Endothelial cell of umbilical vein (primary cell): ENCODE data around the gene AXIN2. TPM values are rescaled to one million over a fixed set of nuclear protein-coding genes. Genes with fewer than 3 reads are reported as not detected.

ENCODE experiments used
- BruUV-seq: library from RNA; stranded (reverse); fragments of 400-500 nt; replicated peaks from 2 replicates; lab custom pipeline; 2021; lab: Mats Ljungman, UMichigan
- CTCF ChIA-PET: fragments of 300-600, 350-600 bp; sonication (Branson Sonifier 250); formaldehyde crosslinking; loops from one replicate; lab custom pipeline; 2021; ENCODE audit warnings: antibody characterized with exemption, inconsistent platforms; lab: Charles Lee
- POLR2A ChIA-PET: fragments of 300-600, 350-600 bp; sonication (Branson Sonifier 250); formaldehyde crosslinking; loops from one replicate; lab custom pipeline; 2021; ENCODE audit warnings: antibody characterized with exemption, inconsistent platforms; lab: Charles Lee
- DNase-seq: peaks from one replicate; pipeline ENCODE4 v3.0.0-alpha.2; 2011; ENCODE audit warnings: low read depth, low spot score
- FAIRE-seq: peaks from 2 replicates; lab custom pipeline; 2011; peaks lifted over from hg19 to GRCh38; lab: Jason Lieb, UNC
- H2AFZ ChIP-seq: 2 replicates; pipeline ENCODE4 v1.6.0; 2012; ENCODE audit warnings: low read depth, low read length, control low read depth, inconsistent platforms
- H3K27ac ChIP-seq: 2 replicates; pipeline ENCODE4 v1.5.1; 2011; ENCODE audit warnings: low read depth, mild to moderate bottlenecking, control low read depth, low read length, moderate library complexity; ENCODE audit not compliant: insufficient read depth
- H3K27me3 ChIP-seq, 2 experiments: 2 replicates each; pipeline versions ENCODE4 v1.6.0 to v1.6.1; 2011; ENCODE audit warnings: low read length in 2 of 2, mixed read lengths in 1 of 2; ENCODE audit not compliant: control insufficient read depth in 2 of 2, insufficient read depth in 2 of 2
- H3K36me3 ChIP-seq, 2 experiments: 2 replicates in 1 of 2; 3 replicates in 1 of 2; pipeline ENCODE4 v1.5.1; 2011; ENCODE audit warnings: low read length in 2 of 2, mild to moderate bottlenecking in 1 of 2, moderate library complexity in 1 of 2; ENCODE audit not compliant: control insufficient read depth in 2 of 2, insufficient read depth in 2 of 2; ENCODE audit errors: extremely low read depth in 1 of 2
- H3K4me1 ChIP-seq: 3 replicates; pipeline ENCODE4 v1.5.1; 2011; ENCODE audit warnings: mild to moderate bottlenecking, low read length; ENCODE audit not compliant: control insufficient read depth, insufficient read depth; ENCODE audit errors: extremely low read depth
- H3K4me2 ChIP-seq: 2 replicates; pipeline ENCODE4 v1.6.1; 2011; ENCODE audit warnings: low read length, control low read depth, mixed read lengths; ENCODE audit not compliant: insufficient read depth
- H3K4me3 ChIP-seq, 3 experiments: fragments of 200-600 bp in 1 of 3; sonication (generic), shearing (Covaris generic) in 1 of 3; replicated peaks in 1 of 3; 2 replicates each; pipeline ENCODE4 v1.5.1; 2011 to 2016; ENCODE audit warnings: control low read depth in 3 of 3, low read length in 3 of 3, mild to moderate bottlenecking in 2 of 3, inconsistent platforms in 1 of 3, low read depth in 1 of 3, moderate library complexity in 1 of 3; ENCODE audit not compliant: insufficient read depth in 1 of 3
- H3K79me2 ChIP-seq: 2 replicates; pipeline ENCODE4 v1.6.0; 2012; ENCODE audit warnings: low read length, inconsistent platforms; ENCODE audit not compliant: control insufficient read depth, insufficient read depth
- H3K9ac ChIP-seq: replicated peaks from 2 replicates; pipeline ENCODE3; 2011; ENCODE audit warnings: low read length, control low read depth; ENCODE audit not compliant: insufficient read depth; ENCODE audit errors: extremely low read depth
- H3K9me1 ChIP-seq: replicated peaks from 3 replicates; pipeline ENCODE4 v1.6.0; 2011; ENCODE audit warnings: mild to moderate bottlenecking, low read length; ENCODE audit not compliant: control insufficient read depth, insufficient read depth; ENCODE audit errors: extremely low read depth
- H3K9me3 ChIP-seq: replicated peaks from 2 replicates; pipeline ENCODE4 v1.5.1; 2012; ENCODE audit warnings: low read length, inconsistent platforms; ENCODE audit not compliant: control insufficient read depth, insufficient read depth
- H4K20me1 ChIP-seq: replicated peaks from 2 replicates; pipeline ENCODE3; 2011; ENCODE audit warnings: mild to moderate bottlenecking, low read length; ENCODE audit not compliant: control insufficient read depth, insufficient read depth; ENCODE audit errors: extremely low read depth
- EZH2 ChIP-seq: IDR thresholded peaks from 2 replicates; pipeline ENCODE4 v1.6.1; 2012; ENCODE audit warnings: borderline replicate concordance, low read depth, mild to moderate bottlenecking, moderate library complexity, low read length, inconsistent platforms; ENCODE audit not compliant: severe bottlenecking
- FOS ChIP-seq: IDR thresholded peaks from 2 replicates; pipeline ENCODE4 v1.6.1; 2011; ENCODE audit warnings: mild to moderate bottlenecking, low read length, moderate library complexity, borderline replicate concordance; ENCODE audit not compliant: insufficient read depth
- GATA2 ChIP-seq: IDR thresholded peaks from 2 replicates; pipeline ENCODE4 v1.7.0; 2011; ENCODE audit warnings: low read depth, mild to moderate bottlenecking, moderate library complexity, mixed read lengths, low read length; ENCODE audit not compliant: insufficient read length, insufficient read depth
- JUN ChIP-seq: IDR thresholded peaks from 2 replicates; pipeline ENCODE4 v1.6.1; 2011; ENCODE audit warnings: borderline replicate concordance, low read depth; ENCODE audit not compliant: insufficient read length, insufficient read depth
- MYC ChIP-seq: IDR thresholded peaks from one replicate; pipeline ENCODE4 v1.6.1; 2011; ENCODE audit warnings: mild to moderate bottlenecking, low read depth, low read length
- POLR2A ChIP-seq: IDR thresholded peaks from 2 replicates; pipeline ENCODE4 v1.6.1; 2012; ENCODE audit warnings: low read depth, mild to moderate bottlenecking, control low read depth, low read length
- POLR2AphosphoS5 ChIP-seq: IDR thresholded peaks from 2 replicates; pipeline ENCODE4 v1.6.1; 2012; ENCODE audit warnings: low read depth, mild to moderate bottlenecking, control low read depth, low read length, moderate library complexity; ENCODE audit not compliant: insufficient read depth
- dilution Hi-C: fragments of 300-500 bp; cut with MboI; formaldehyde crosslinking; loops from one replicate; pipeline ENCODE4 v1.15.0; 2019; ENCODE audit warnings: low sequenced_read_pairs; ENCODE audit not compliant: extremely low pct_ligation_motif_present
- intact Hi-C: fragments of 100-400 bp; cut with micrococcal nuclease; formaldehyde crosslinking; loops from one replicate; pipeline ENCODE4 v1.10.0; 2022
- polyA plus RNA-seq, 4 experiments: library from polyadenylated mRNA; depleted of rRNA in 3 of 4; stranded (reverse) in 3 of 4; unstranded in 1 of 4; fragments of >200 nt; gene quantifications; 2 replicates each; pipeline versions ENCODE4 v1.2.1 to v1.2.3, GENCODE V29; 2011 to 2012; ENCODE audit warnings: missing spikeins in 1 of 4
- total RNA-seq: library from RNA; stranded (reverse); gene quantifications from 2 replicates; pipeline ENCODE4 v1.2.3, GENCODE V29; 2021
- TF ChIP-seq, protein P1 (sequence below), 2 donors: IDR thresholded peaks; 1 replicate in 1 of 2; 2 replicates in 1 of 2; pipeline ENCODE4 v1.5.1; 2011; ENCODE audit warnings: low read length in 2 of 2, mild to moderate bottlenecking in 2 of 2, moderate library complexity in 2 of 2, control low read depth in 1 of 2, inconsistent platforms in 1 of 2, low read depth in 1 of 2; ENCODE audit not compliant: insufficient read depth in 1 of 2; ENCODE audit errors: extremely low read depth in 1 of 2
- TF ChIP-seq, protein P2 (sequence below): IDR thresholded peaks from 2 replicates; pipeline ENCODE4 v1.6.1; 2011; ENCODE audit not compliant: insufficient read depth, insufficient read length

The AXIN2 gene
- total and polyA plus RNA-seq, 2 donors (not counting 3 experiments of a cell fraction or from before 2014, with no cell fraction given), result 1.3 to 3.0 TPM

DNA sequence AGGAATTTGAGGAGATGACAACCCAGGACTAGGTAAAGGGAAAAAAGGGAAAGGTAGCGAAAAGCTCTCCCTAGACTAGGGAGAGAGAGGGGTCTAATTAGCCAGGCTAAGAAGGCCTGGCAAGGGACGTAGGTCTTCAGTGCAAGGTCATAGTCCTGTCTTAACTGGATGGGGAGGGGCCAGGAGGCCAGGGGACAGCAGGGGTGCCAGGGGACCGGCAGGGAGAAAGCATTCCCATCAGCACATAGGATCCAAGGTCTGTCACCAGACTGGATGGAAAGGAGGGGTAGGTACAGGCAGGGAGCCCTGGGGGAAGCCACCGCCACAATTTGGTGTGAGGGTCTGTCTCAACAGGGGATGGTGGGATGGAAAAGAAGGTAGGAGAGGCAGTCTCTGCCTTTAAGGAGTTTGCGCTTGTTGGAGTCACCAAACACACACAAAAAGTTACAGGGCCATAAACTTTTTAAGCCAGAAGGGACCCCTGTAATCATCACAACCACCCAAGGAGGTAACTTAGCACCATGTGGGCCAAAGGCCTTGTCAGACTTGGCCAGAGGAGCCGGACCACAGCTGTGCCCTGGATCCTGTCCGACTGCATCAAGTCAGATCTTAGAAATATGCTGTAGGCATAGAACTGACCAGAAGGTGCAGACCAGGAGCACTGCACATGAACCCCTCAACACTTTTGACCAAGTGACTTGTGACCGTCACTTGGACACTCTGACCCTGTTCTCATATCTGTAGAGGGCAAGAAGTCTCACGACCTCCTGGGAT, 10.0 kb downstream of the AXIN2 start:
- Histone ChIP-seq H4K20me1 (no peaks in the 10 kb centered on the region), H3K9me3 (no peaks in the 10 kb centered on the region), H3K9ac (no peak overlapping the region), H3K4me3 (no peak overlapping the region), H3K79me2 (no peaks in the 10 kb centered on the region), H3K36me3 (no peaks in the 10 kb centered on the region), H3K27me3 (no peaks in the 10 kb centered on the region), H3K9me1 (no peaks in the 10 kb centered on the region), H3K4me1 (no peaks in the 10 kb centered on the region), H3K27ac (no peak overlapping the region), H3K4me2 (no peak overlapping the region), H2AFZ (no peak overlapping the region)
- FAIRE-seq (no peak), DNase-seq (no peak)
- TF ChIP-seq, protein P1, sequence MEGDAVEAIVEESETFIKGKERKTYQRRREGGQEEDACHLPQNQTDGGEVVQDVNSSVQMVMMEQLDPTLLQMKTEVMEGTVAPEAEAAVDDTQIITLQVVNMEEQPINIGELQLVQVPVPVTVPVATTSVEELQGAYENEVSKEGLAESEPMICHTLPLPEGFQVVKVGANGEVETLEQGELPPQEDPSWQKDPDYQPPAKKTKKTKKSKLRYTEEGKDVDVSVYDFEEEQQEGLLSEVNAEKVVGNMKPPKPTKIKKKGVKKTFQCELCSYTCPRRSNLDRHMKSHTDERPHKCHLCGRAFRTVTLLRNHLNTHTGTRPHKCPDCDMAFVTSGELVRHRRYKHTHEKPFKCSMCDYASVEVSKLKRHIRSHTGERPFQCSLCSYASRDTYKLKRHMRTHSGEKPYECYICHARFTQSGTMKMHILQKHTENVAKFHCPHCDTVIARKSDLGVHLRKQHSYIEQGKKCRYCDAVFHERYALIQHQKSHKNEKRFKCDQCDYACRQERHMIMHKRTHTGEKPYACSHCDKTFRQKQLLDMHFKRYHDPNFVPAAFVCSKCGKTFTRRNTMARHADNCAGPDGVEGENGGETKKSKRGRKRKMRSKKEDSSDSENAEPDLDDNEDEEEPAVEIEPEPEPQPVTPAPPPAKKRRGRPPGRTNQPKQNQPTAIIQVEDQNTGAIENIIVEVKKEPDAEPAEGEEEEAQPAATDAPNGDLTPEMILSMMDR (IDR thresholded peaks at IDR 0.05; ENCODE audit: extremely low read depth in 1 of 2, insufficient read depth in 1 of 2, low read depth in 1 of 2, low read length in 2 of 2), result no peak
- TF ChIP-seq EZH2, result no peak
- no peak for TF ChIP-seq JUN
- TF ChIP-seq MYC, result no peak
- TF ChIP-seq, protein P2, sequence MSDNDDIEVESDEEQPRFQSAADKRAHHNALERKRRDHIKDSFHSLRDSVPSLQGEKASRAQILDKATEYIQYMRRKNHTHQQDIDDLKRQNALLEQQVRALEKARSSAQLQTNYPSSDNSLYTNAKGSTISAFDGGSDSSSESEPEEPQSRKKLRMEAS, result no peak
- TF ChIP-seq FOS, result no peak
- no peak for TF ChIP-seq POLR2AphosphoS5
- TF ChIP-seq POLR2A, result no peak
- TF ChIP-seq GATA2, result no peak
- dilution Hi-C loops (no loop called here), intact Hi-C loops (no loop called here)
- BruUV-seq, result no TSS peak
- ChIA-PET POLR2A (no interaction called here), CTCF (interaction anchor here (1.4 to 1.6 kb wide), 2 partner anchors 8 to 257 kb away, joined by 3 to 4 read pairs; no protein-coding TSS in a partner anchor)
